ENCODE results near the gene CLK1. TPM values are rescaled to one million over a fixed set of nuclear protein-coding genes. Genes with fewer than 3 reads are reported as not detected.

Gene CLK1
- total and polyA plus RNA-seq, 2 of the 13 experiments (the other 11 are each of a cell fraction or from before 2014, with no cell fraction given), result 66.6 to 101 TPM

GRCh38 chr2:200864176-200865034, at the start of gene CLK1 (continued):
- TF ChIP-seq, protein P1, sequence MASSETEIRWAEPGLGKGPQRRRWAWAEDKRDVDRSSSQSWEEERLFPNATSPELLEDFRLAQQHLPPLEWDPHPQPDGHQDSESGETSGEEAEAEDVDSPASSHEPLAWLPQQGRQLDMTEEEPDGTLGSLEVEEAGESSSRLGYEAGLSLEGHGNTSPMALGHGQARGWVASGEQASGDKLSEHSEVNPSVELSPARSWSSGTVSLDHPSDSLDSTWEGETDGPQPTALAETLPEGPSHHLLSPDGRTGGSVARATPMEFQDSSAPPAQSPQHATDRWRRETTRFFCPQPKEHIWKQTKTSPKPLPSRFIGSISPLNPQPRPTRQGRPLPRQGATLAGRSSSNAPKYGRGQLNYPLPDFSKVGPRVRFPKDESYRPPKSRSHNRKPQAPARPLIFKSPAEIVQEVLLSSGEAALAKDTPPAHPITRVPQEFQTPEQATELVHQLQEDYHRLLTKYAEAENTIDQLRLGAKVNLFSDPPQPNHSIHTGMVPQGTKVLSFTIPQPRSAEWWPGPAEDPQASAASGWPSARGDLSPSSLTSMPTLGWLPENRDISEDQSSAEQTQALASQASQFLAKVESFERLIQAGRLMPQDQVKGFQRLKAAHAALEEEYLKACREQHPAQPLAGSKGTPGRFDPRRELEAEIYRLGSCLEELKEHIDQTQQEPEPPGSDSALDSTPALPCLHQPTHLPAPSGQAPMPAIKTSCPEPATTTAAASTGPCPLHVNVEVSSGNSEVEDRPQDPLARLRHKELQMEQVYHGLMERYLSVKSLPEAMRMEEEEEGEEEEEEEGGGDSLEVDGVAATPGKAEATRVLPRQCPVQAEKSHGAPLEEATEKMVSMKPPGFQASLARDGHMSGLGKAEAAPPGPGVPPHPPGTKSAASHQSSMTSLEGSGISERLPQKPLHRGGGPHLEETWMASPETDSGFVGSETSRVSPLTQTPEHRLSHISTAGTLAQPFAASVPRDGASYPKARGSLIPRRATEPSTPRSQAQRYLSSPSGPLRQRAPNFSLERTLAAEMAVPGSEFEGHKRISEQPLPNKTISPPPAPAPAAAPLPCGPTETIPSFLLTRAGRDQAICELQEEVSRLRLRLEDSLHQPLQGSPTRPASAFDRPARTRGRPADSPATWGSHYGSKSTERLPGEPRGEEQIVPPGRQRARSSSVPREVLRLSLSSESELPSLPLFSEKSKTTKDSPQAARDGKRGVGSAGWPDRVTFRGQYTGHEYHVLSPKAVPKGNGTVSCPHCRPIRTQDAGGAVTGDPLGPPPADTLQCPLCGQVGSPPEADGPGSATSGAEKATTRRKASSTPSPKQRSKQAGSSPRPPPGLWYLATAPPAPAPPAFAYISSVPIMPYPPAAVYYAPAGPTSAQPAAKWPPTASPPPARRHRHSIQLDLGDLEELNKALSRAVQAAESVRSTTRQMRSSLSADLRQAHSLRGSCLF (CRISPR knock-in tag; IDR thresholded peaks at IDR 0.05; ENCODE audit: borderline replicate concordance), result peak; percentile 91; the same call in 1 of the 2 replicates
- peak; percentile 98 for TF ChIP-seq ZNF709 (CRISPR knock-in tag; IDR thresholded peaks at IDR 0.05)
- TF ChIP-seq ZNF263 (CRISPR knock-in tag; IDR thresholded peaks at IDR 0.05), result peak; percentile 74; the same call in 1 of the 2 replicates
- TF ChIP-seq, protein P2, sequence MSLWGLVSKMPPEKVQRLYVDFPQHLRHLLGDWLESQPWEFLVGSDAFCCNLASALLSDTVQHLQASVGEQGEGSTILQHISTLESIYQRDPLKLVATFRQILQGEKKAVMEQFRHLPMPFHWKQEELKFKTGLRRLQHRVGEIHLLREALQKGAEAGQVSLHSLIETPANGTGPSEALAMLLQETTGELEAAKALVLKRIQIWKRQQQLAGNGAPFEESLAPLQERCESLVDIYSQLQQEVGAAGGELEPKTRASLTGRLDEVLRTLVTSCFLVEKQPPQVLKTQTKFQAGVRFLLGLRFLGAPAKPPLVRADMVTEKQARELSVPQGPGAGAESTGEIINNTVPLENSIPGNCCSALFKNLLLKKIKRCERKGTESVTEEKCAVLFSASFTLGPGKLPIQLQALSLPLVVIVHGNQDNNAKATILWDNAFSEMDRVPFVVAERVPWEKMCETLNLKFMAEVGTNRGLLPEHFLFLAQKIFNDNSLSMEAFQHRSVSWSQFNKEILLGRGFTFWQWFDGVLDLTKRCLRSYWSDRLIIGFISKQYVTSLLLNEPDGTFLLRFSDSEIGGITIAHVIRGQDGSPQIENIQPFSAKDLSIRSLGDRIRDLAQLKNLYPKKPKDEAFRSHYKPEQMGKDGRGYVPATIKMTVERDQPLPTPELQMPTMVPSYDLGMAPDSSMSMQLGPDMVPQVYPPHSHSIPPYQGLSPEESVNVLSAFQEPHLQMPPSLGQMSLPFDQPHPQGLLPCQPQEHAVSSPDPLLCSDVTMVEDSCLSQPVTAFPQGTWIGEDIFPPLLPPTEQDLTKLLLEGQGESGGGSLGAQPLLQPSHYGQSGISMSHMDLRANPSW (CRISPR knock-in tag; IDR thresholded peaks at IDR 0.05; ENCODE audit: borderline replicate concordance), result peak; percentile 97; the same call in 1 of the 2 replicates
- peak in 1 of 2 experiments; percentile 52; a peak in 2 of 4 replicates for TF ChIP-seq REST (IDR thresholded peaks at IDR 0.05; ENCODE audit: borderline replicate concordance in 1 of 2, low read depth in 1 of 2, low read length in 2 of 2)
- no peak for TF ChIP-seq SCMH1 (CRISPR knock-in tag; IDR thresholded peaks at IDR 0.05; ENCODE audit: borderline replicate concordance)
- no peak for TF ChIP-seq MBNL3 (CRISPR knock-in tag; conservative IDR thresholded peaks at IDR 0.05)
- TF ChIP-seq ZNF33B (CRISPR knock-in tag; IDR thresholded peaks at IDR 0.05), result peak; percentile 96
- peak; percentile 94 for TF ChIP-seq KAT7 (CRISPR knock-in tag; IDR thresholded peaks at IDR 0.05; ENCODE audit: borderline replicate concordance)
- TF ChIP-seq ZNF670 (CRISPR knock-in tag; IDR thresholded peaks at IDR 0.05; ENCODE audit: borderline replicate concordance), result peak; percentile 87; the same call in 1 of the 2 replicates
- TF ChIP-seq ZBTB20 (CRISPR knock-in tag; IDR thresholded peaks at IDR 0.05; ENCODE audit: borderline replicate concordance, low read depth), result peak; percentile 94
- TF ChIP-seq SAFB2 (CRISPR knock-in tag; IDR thresholded peaks at IDR 0.05; ENCODE audit: borderline replicate concordance, low read depth), result peak; percentile 73
- no peak; the same call in 1 of the 2 replicates for TF ChIP-seq KLF13 (CRISPR knock-in tag; IDR thresholded peaks at IDR 0.05)
- TF ChIP-seq, protein P3, sequence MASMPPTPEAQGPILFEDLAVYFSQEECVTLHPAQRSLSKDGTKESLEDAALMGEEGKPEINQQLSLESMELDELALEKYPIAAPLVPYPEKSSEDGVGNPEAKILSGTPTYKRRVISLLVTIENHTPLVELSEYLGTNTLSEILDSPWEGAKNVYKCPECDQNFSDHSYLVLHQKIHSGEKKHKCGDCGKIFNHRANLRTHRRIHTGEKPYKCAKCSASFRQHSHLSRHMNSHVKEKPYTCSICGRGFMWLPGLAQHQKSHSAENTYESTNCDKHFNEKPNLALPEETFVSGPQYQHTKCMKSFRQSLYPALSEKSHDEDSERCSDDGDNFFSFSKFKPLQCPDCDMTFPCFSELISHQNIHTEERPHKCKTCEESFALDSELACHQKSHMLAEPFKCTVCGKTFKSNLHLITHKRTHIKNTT (CRISPR knock-in tag; IDR thresholded peaks at IDR 0.05), result no peak
